Smooth muscle cell (in vitro differentiated cells): ENCODE results near the gene HOXB9. TPM values are rescaled to one million over a fixed set of nuclear protein-coding genes. Genes with fewer than 3 reads are reported as not detected.

ENCODE experiments used
- DNase-seq: peaks from one replicate; lab custom pipeline; 2025; ENCODE audit not compliant: unreplicated experiment; lab: John Stamatoyannopoulos, UW
- H2AFZ ChIP-seq: fragments of 200-600 bp; sonication (generic); 2 replicates; pipeline ENCODE4 v1.6.0; 2016; ENCODE audit warnings: antibody characterized with exemption, low read depth, mild to moderate bottlenecking
- H3F3A ChIP-seq: fragments of 200-600 bp; sonication (generic); 2 replicates; pipeline ENCODE4 v1.6.0; 2017; ENCODE audit warnings: antibody characterized with exemption, low read depth
- H3K27ac ChIP-seq: fragments of 200-600 bp; sonication (generic); 2 replicates; pipeline ENCODE4 v1.5.1; 2016; ENCODE audit warnings: low read depth, mild to moderate bottlenecking
- H3K27me3 ChIP-seq: fragments of 200-600 bp; sonication (generic); 2 replicates; pipeline ENCODE4 v1.6.1; 2016; ENCODE audit warnings: low read depth, mild to moderate bottlenecking
- H3K36me3 ChIP-seq: fragments of 200-600 bp; sonication (generic); 2 replicates; pipeline ENCODE4 v1.5.1; 2016; ENCODE audit warnings: low read depth
- H3K4me1 ChIP-seq: fragments of 200-600 bp; sonication (generic); 2 replicates; pipeline ENCODE4 v1.5.1; 2016; ENCODE audit warnings: low read depth
- H3K4me2 ChIP-seq: fragments of 200-600 bp; sonication (generic); 2 replicates; pipeline ENCODE4 v1.6.0; 2016; ENCODE audit warnings: mild to moderate bottlenecking
- H3K4me3 ChIP-seq: fragments of 200-600 bp; sonication (generic); 2 replicates; pipeline ENCODE4 v1.5.1; 2016; ENCODE audit warnings: mild to moderate bottlenecking
- H3K79me2 ChIP-seq: fragments of 200-600 bp; sonication (generic); 2 replicates; pipeline ENCODE4 v1.6.0; 2016; ENCODE audit warnings: low read depth, mild to moderate bottlenecking
- H3K9ac ChIP-seq: fragments of 200-600 bp; sonication (generic); 2 replicates; pipeline ENCODE4 v1.6.0; 2016; ENCODE audit warnings: low read depth
- H3K9me3 ChIP-seq: fragments of 200-600 bp; sonication (generic); replicated peaks from 2 replicates; pipeline ENCODE4 v1.5.1; 2016; ENCODE audit warnings: low read depth
- H4K20me1 ChIP-seq: fragments of 200-600 bp; sonication (generic); 2 replicates; pipeline ENCODE4 v1.6.0; 2016; ENCODE audit warnings: low read depth
- WGBS: methylation state at CpG from one replicate; pipeline ENCODE4 v1.1.7; 2016; ENCODE audit warnings: low lambda C conversion rate; 5-methylcytosine and 5-hydroxymethylcytosine counted together
- polyA plus RNA-seq: library from polyadenylated mRNA; unstranded; fragments of >200 nt; fragmentation: Nextera tagmentation; extraction: Ambion mirVana; gene quantifications from 2 replicates; pipeline ENCODE4 v1.2.1, GENCODE V29; 2016
- total RNA-seq: library from RNA; depleted of rRNA; stranded (reverse); fragments of >200 nt; gene quantifications from 2 replicates; pipeline ENCODE4 v1.2.3, GENCODE V29; 2014
- TF ChIP-seq, protein P1 (sequence below): fragments of 200-600 bp; sonication (generic); IDR thresholded peaks from 2 replicates; pipeline ENCODE4 v1.5.1; 2017; ENCODE audit warnings: borderline replicate concordance, mild to moderate bottlenecking, antibody characterized with exemption; ENCODE audit not compliant: insufficient read depth, poor library complexity, severe bottlenecking

Gene HOXB9
- total and polyA plus RNA-seq, 2 experiments from 2014 or later: 13.8 to 24.3 TPM

DNA sequence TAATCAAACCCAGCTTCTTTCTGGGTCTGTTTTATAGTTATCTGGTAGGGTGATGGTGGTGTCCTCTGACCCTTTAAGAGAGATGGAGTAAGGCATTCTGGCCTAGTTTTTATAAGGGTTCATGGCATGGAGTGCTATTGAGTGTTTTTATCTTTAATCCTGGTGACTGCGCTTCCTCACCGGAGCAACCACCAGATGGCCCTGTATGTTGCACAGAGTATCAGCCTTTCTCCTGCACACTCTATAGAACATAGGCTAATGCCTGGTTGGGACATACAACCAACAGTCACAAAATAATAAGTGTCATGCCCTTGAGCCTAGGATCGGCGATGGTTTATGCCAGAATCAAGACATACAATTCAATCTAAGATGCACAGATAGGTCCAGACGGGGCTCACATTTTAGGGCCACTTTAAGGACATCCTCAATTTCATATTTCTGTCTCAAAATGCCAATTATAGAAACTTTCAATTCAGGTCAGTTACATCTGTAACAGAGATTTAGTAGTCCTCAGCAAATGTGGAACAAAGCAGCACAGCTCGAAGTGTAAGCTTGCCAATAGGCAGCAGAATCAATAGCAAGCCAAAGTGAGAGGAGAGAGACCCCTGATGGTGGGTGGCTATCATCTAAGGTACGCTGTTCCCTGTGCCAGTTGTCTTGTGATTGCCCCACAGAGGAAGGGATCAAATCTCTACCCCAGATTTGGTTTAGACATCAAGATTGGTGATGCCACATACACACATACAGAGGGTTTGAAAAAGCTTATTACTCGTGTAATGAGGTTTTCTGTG is 37.2 kb upstream of the HOXB9 start:
- WGBS: 80% methylated on average over 8 of the region's 8 CpGs
- no peaks in the 10 kb centered on the region for H3K36me3 ChIP-seq
- H3K4me3 ChIP-seq: no peak overlapping the region

GRCh38 chr17:48655913-48656312 is 29.8 kb upstream of the HOXB9 start:
- H3K27me3 ChIP-seq: no peaks in the 10 kb centered on the region
- H3K4me2 ChIP-seq: no peak overlapping the region
- peaks cover 32% of the 10 kb centered on the region for H3K79me2 ChIP-seq
- TF ChIP-seq, protein P1, sequence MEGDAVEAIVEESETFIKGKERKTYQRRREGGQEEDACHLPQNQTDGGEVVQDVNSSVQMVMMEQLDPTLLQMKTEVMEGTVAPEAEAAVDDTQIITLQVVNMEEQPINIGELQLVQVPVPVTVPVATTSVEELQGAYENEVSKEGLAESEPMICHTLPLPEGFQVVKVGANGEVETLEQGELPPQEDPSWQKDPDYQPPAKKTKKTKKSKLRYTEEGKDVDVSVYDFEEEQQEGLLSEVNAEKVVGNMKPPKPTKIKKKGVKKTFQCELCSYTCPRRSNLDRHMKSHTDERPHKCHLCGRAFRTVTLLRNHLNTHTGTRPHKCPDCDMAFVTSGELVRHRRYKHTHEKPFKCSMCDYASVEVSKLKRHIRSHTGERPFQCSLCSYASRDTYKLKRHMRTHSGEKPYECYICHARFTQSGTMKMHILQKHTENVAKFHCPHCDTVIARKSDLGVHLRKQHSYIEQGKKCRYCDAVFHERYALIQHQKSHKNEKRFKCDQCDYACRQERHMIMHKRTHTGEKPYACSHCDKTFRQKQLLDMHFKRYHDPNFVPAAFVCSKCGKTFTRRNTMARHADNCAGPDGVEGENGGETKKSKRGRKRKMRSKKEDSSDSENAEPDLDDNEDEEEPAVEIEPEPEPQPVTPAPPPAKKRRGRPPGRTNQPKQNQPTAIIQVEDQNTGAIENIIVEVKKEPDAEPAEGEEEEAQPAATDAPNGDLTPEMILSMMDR: no peak
- no peaks in the 10 kb centered on the region for H3F3A ChIP-seq
- no peaks in the 10 kb centered on the region for H3K36me3 ChIP-seq
- peaks cover 44% of the 10 kb centered on the region for H4K20me1 ChIP-seq
- H3K9me3 ChIP-seq: no peaks in the 10 kb centered on the region
- H3K4me1 ChIP-seq: no peaks in the 10 kb centered on the region
- H3K27ac ChIP-seq: no peak overlapping the region
- no peak for DNase-seq
- H2AFZ ChIP-seq: no peak overlapping the region
- H3K4me3 ChIP-seq: no peak overlapping the region
- no peak overlapping the region for H3K9ac ChIP-seq

More for the DNA sequence above, 37.2 kb upstream of the HOXB9 start:
- H3K27ac ChIP-seq: no peak overlapping the region
- H3K9ac ChIP-seq: no peak overlapping the region
- H3K9me3 ChIP-seq: no peaks in the 10 kb centered on the region
- no peak overlapping the region for H2AFZ ChIP-seq
- no peaks in the 10 kb centered on the region for H3K27me3 ChIP-seq
- TF ChIP-seq, protein P1: no peak
- H3F3A ChIP-seq: no peaks in the 10 kb centered on the region
- DNase-seq: no peak
- H3K79me2 ChIP-seq: peaks cover 3% of the 10 kb centered on the region
- no peak overlapping the region for H3K4me2 ChIP-seq
- H4K20me1 ChIP-seq: peaks cover 51% of the 10 kb centered on the region
- no peaks in the 10 kb centered on the region for H3K4me1 ChIP-seq

DNA sequence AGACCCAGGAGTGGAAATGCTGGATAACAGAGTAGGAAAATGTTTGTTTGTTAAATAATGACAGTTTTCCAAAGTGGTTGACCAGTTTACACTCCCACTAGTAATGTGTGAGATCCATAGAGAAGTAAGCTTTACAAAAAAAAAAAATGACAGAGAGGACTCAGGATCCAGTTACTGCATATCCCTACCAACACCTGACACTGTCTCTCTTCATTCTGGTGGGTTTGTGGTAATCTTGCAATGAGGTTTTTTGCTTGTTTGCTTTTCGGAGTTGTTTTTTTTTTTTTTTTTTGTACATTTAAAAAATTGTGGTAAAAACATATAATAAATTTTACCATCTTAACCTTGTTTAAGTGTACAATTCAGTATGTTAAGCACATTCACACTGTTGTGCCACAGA is 23.6 kb upstream of the HOXB9 start:
- Histone ChIP-seq H3K79me2 (peaks cover 74% of the 10 kb centered on the region), H3K36me3 (no peaks in the 10 kb centered on the region), H3K4me1 (no peaks in the 10 kb centered on the region), H3K9me3 (no peaks in the 10 kb centered on the region), H3K27ac (no peak overlapping the region), H3K4me2 (no peak overlapping the region), H3K9ac (no peak overlapping the region), H3F3A (peaks cover 17% of the 10 kb centered on the region), H2AFZ (no peak overlapping the region), H3K27me3 (no peaks in the 10 kb centered on the region), H3K4me3 (no peak overlapping the region), H4K20me1 (peaks cover 25% of the 10 kb centered on the region)
- TF ChIP-seq, protein P1: no peak
- no peak for DNase-seq
- 86% methylated on average over 1 of the region's 1 CpG for WGBS

- no peaks in the 10 kb centered on the region for H3K36me3 ChIP-seq
- WGBS: 91% methylated on average over 1 of the region's 1 CpG
- peaks cover 88% of the 10 kb centered on the region for H3K79me2 ChIP-seq
- no peak overlapping the region for H3K27ac ChIP-seq
- H4K20me1 ChIP-seq: peaks cover 22% of the 10 kb centered on the region
- no peaks in the 10 kb centered on the region for H3K9me3 ChIP-seq
- DNase-seq: no peak
- TF ChIP-seq, protein P1: no peak
- H3K4me2 ChIP-seq: peak overlapping the region; percentile 92
- H3K27me3 ChIP-seq: no peaks in the 10 kb centered on the region
- H3K9ac ChIP-seq: no peak overlapping the region
- H2AFZ ChIP-seq: no peak overlapping the region
- H3K4me3 ChIP-seq: no peak overlapping the region
- peaks cover 7% of the 10 kb centered on the region for H3K4me1 ChIP-seq
- H3F3A ChIP-seq: peaks cover 27% of the 10 kb centered on the region
Measured at GRCh38 chr17:48647963-48648245, 21.7 kb upstream of the HOXB9 start.
